ENCODE results near the gene ZDHHC14.

Gene ZDHHC14

GRCh38 chr6:157645201-157645795 lies 264.3 kb downstream of the ZDHHC14 start:
- Histone ChIP-seq H3K9me3 (ENCODE audit: insufficient read depth, low read length) (no peaks in the 10 kb centered on the region), H3K9me2 (replicated peaks; ENCODE audit: insufficient read depth, low read length) (no peaks in the 10 kb centered on the region), H3K9ac (ENCODE audit: low read length) (no peak overlapping the region), H3K27me3 (ENCODE audit: low read length) (no peaks in the 10 kb centered on the region), H3K27ac (ENCODE audit: low read depth, low read length) (no peak overlapping the region), H4K20me1 (ENCODE audit: low read depth, low read length) (no peaks in the 10 kb centered on the region), H2AFZ (ENCODE audit: low read depth, low read length, severe bottlenecking) (no peak overlapping the region), H3K4me3 (ENCODE audit: insufficient read depth, low read length, poor library complexity, severe bottlenecking) (no peak overlapping the region), H3F3A (ENCODE audit: insufficient read depth) (no peaks in the 10 kb centered on the region), H3K36me3 (ENCODE audit: low read length) (no peaks in the 10 kb centered on the region), H3K4me2 (ENCODE audit: low read depth, low read length, poor library complexity, severe bottlenecking) (no peak overlapping the region), H3K79me2 (ENCODE audit: insufficient read depth, low read length) (no peaks in the 10 kb centered on the region)
- TF ChIP-seq CTCF (IDR thresholded peaks at IDR 0.05; ENCODE audit: insufficient read depth, low read length, poor library complexity, severe bottlenecking): no peak
- TF ChIP-seq EZH2phosphoT487 (conservative IDR thresholded peaks at IDR 0.05; ENCODE audit: low read length): no peak

GRCh38 chr6:157646012-157646411 lies 265.0 kb downstream of the ZDHHC14 start:
- Histone ChIP-seq H3K4me3 (ENCODE audit: insufficient read depth, low read length, poor library complexity, severe bottlenecking) (no peak overlapping the region), H4K20me1 (ENCODE audit: low read depth, low read length) (no peaks in the 10 kb centered on the region), H3K9me2 (replicated peaks; ENCODE audit: insufficient read depth, low read length) (no peaks in the 10 kb centered on the region), H2AFZ (ENCODE audit: low read depth, low read length, severe bottlenecking) (no peak overlapping the region), H3K4me2 (ENCODE audit: low read depth, low read length, poor library complexity, severe bottlenecking) (no peak overlapping the region), H3K36me3 (ENCODE audit: low read length) (no peaks in the 10 kb centered on the region), H3K27me3 (ENCODE audit: low read length) (no peaks in the 10 kb centered on the region), H3K9me3 (ENCODE audit: insufficient read depth, low read length) (no peaks in the 10 kb centered on the region), H3K79me2 (ENCODE audit: insufficient read depth, low read length) (no peaks in the 10 kb centered on the region), H3F3A (ENCODE audit: insufficient read depth) (no peaks in the 10 kb centered on the region), H3K27ac (ENCODE audit: low read depth, low read length) (no peak overlapping the region), H3K9ac (ENCODE audit: low read length) (no peak overlapping the region)
- TF ChIP-seq CTCF (IDR thresholded peaks at IDR 0.05; ENCODE audit: insufficient read depth, low read length, poor library complexity, severe bottlenecking) (no peak), EZH2phosphoT487 (conservative IDR thresholded peaks at IDR 0.05; ENCODE audit: low read length) (no peak)

- Histone ChIP-seq H3F3A (ENCODE audit: insufficient read depth) (no peaks in the 10 kb centered on the region), H2AFZ (ENCODE audit: low read depth, low read length, severe bottlenecking) (no peak overlapping the region), H3K4me2 (ENCODE audit: low read depth, low read length, poor library complexity, severe bottlenecking) (no peak overlapping the region), H3K79me2 (ENCODE audit: insufficient read depth, low read length) (no peaks in the 10 kb centered on the region), H3K27me3 (ENCODE audit: low read length) (no peaks in the 10 kb centered on the region), H3K4me3 (ENCODE audit: insufficient read depth, low read length, poor library complexity, severe bottlenecking) (no peak overlapping the region), H3K27ac (ENCODE audit: low read depth, low read length) (no peak overlapping the region), H3K9ac (ENCODE audit: low read length) (no peak overlapping the region), H3K36me3 (ENCODE audit: low read length) (no peaks in the 10 kb centered on the region), H3K9me3 (ENCODE audit: insufficient read depth, low read length) (no peaks in the 10 kb centered on the region), H4K20me1 (ENCODE audit: low read depth, low read length) (no peaks in the 10 kb centered on the region), H3K9me2 (replicated peaks; ENCODE audit: insufficient read depth, low read length) (no peaks in the 10 kb centered on the region)
- TF ChIP-seq EZH2phosphoT487 (conservative IDR thresholded peaks at IDR 0.05; ENCODE audit: low read length) (no peak), CTCF (IDR thresholded peaks at IDR 0.05; ENCODE audit: insufficient read depth, low read length, poor library complexity, severe bottlenecking) (no peak)
These were observed 266.4 kb downstream of the ZDHHC14 start for GRCh38 chr6:157647261-157647915.
